ENCODE data around the gene ECE1.
A peak's percentile ranks its signal among the peaks of the same experiment; 100 is the strongest.

DNA sequence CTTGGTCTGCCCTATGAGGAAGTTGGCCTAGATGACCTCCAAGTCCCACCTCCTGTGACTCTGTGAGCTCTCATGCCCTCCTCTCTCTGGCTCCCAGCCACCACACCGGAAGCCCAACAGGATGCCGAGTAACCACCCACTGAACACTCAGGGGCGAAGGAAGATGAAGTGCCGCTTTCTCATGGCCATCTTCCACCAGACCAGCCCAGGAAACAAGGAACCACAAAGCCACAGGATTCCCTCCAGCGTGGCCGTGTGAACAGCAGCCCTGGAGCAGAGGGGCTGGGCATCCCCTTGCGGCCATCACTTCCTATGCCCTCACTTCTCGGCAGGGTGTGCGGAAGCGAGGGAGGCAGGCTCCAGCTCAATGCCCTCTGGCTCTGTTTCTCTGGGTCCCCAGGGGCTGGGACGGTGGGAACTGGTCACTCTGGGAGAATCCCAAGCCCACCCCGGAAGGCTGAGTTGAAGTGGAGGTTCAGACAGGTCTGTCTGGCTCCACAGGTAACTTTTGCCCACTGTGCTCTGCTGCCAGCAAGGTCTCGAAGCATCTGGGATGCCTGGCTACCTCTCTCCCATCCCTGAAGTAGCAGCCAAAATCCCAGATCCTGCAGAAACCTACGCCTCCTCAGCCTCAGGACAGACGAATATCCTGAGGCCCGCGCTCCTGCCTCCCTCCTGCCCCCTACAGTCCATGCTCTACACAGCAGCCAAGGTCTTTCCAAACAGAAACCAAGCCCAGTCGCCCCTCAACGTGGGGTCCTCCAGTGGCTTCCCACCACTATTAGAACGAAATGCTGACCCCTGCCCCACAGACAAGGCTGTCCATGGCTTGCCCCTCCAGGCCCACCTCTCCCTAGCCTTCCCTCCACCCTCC lies 44.2 kb upstream of the ECE1 start:
- no peak for TF ChIP-seq POLR2A (IDR thresholded peaks at IDR 0.05)
- TF ChIP-seq, protein P1, sequence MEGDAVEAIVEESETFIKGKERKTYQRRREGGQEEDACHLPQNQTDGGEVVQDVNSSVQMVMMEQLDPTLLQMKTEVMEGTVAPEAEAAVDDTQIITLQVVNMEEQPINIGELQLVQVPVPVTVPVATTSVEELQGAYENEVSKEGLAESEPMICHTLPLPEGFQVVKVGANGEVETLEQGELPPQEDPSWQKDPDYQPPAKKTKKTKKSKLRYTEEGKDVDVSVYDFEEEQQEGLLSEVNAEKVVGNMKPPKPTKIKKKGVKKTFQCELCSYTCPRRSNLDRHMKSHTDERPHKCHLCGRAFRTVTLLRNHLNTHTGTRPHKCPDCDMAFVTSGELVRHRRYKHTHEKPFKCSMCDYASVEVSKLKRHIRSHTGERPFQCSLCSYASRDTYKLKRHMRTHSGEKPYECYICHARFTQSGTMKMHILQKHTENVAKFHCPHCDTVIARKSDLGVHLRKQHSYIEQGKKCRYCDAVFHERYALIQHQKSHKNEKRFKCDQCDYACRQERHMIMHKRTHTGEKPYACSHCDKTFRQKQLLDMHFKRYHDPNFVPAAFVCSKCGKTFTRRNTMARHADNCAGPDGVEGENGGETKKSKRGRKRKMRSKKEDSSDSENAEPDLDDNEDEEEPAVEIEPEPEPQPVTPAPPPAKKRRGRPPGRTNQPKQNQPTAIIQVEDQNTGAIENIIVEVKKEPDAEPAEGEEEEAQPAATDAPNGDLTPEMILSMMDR (IDR thresholded peaks at IDR 0.05) = peak; percentile 82 to 90 (median 86)

Data from uterus (tissue), 2 donors.